ENCODE measurements around the gene EDA.

The EDA gene

DNA sequence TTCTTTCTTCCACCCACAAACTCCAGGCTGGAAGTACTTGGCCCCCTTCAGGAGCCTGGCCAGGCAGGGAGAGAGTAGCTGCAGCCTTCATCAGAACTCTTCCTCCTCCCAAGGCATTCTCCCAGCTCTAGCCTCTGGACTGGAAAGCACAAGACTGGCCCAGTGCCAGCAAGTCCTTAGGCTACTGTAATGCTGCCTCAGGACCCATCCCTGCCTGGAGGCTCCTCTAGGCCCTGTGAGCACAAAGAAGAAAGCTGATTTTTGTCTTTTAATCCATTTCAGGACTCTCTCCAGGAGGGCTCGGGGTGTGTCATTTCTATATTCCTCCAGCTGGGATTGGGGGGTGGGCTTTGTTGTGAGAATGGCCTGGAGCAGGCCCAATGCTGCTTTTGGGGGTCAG is 423.0 kb downstream of the EDA start:
- Mint-ChIP-seq H3K4me1 (no peaks in the 10 kb centered on the region), H3K9me3 (no peaks in the 10 kb centered on the region), H3K27ac (no peak overlapping the region), H3K36me3 (ENCODE audit: low read depth) (no peaks in the 10 kb centered on the region), H3K4me3 (no peak overlapping the region), H3K27me3 (no peaks in the 10 kb centered on the region)
- DNase-seq = no peak
- no peak for ATAC-seq

DNA sequence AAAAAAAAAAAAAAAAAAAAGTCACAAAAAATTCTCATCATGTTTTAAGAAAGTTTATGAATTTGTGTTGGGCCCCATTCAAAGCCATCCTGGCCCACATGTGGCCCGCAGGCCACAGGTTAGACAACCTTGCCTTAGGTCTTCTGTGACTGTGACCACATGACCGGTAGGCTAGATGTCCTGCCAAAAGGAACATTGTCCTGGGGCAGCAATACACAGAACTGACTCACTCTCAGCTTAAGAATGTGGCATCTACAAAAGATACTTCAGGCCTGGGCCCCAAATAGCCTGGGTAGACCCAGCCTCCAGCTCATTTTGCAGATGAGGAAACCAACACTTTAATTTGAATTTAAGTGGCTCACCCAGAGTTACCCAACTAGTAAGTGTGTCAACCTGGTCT is 423.8 kb downstream of the EDA start:
- Mint-ChIP-seq H3K27me3 (no peaks in the 10 kb centered on the region), H3K27ac (no peak overlapping the region), H3K9me3 (no peaks in the 10 kb centered on the region), H3K4me1 (no peaks in the 10 kb centered on the region), H3K4me3 (no peak overlapping the region), H3K36me3 (ENCODE audit: low read depth) (no peaks in the 10 kb centered on the region)
- ATAC-seq (no peak), DNase-seq (no peak)

DNA sequence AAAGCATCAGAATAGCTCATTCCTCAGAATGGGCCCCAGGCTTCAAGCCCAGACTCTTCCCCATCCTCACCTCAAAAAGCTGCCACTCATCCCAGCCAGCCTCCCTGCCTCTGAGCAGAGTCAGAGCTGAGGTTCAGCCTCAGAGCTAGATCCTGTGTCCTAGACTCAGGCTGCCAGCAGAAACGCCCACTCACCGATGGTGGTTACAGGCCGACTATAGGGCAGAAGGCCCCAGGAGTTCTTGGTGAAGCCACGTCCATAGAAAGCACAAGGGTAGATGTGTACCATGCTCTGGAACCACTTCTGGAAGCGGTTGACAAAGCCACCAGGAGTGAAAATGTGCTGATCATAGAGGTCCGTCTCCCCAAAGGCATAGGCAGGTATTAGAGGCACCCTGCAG is 426.1 kb downstream of the EDA start:
- H3K4me3 Mint-ChIP-seq = no peak overlapping the region
- DNase-seq (no peak), ATAC-seq (no peak)
- H3K36me3 Mint-ChIP-seq (ENCODE audit: low read depth) = no peaks in the 10 kb centered on the region
- no peaks in the 10 kb centered on the region for H3K9me3 Mint-ChIP-seq
- H3K27me3 Mint-ChIP-seq = no peaks in the 10 kb centered on the region
- H3K27ac Mint-ChIP-seq = no peak overlapping the region
- H3K4me1 Mint-ChIP-seq = no peaks in the 10 kb centered on the region

GRCh38 chrX:70042399-70043371 is 426.8 kb downstream of the EDA start:
- ATAC-seq (no peak), DNase-seq (no peak)
- Mint-ChIP-seq H3K4me3 (no peak overlapping the region), H3K27ac (no peak overlapping the region), H3K36me3 (ENCODE audit: low read depth) (no peaks in the 10 kb centered on the region), H3K27me3 (no peaks in the 10 kb centered on the region), H3K9me3 (no peaks in the 10 kb centered on the region), H3K4me1 (no peaks in the 10 kb centered on the region)

GRCh38 chrX:70043685-70044084 is 427.8 kb downstream of the EDA start:
- DNase-seq (no peak), ATAC-seq (no peak)
- Mint-ChIP-seq H3K27me3 (no peaks in the 10 kb centered on the region), H3K4me3 (no peak overlapping the region), H3K27ac (no peak overlapping the region), H3K9me3 (no peaks in the 10 kb centered on the region), H3K36me3 (ENCODE audit: low read depth) (no peaks in the 10 kb centered on the region), H3K4me1 (no peaks in the 10 kb centered on the region)

GRCh38 chrX:70044541-70045245 is 428.8 kb downstream of the EDA start:
- H3K27ac Mint-ChIP-seq = no peak overlapping the region
- DNase-seq (no peak), ATAC-seq (no peak)
- H3K9me3 Mint-ChIP-seq = no peaks in the 10 kb centered on the region
- no peaks in the 10 kb centered on the region for H3K27me3 Mint-ChIP-seq
- no peak overlapping the region for H3K4me3 Mint-ChIP-seq
- no peaks in the 10 kb centered on the region for H3K4me1 Mint-ChIP-seq
- H3K36me3 Mint-ChIP-seq (ENCODE audit: low read depth) = no peaks in the 10 kb centered on the region

GRCh38 chrX:70046978-70047377 is 431.1 kb downstream of the EDA start:
- H3K4me1 Mint-ChIP-seq = no peaks in the 10 kb centered on the region
- H3K36me3 Mint-ChIP-seq (ENCODE audit: low read depth) = no peaks in the 10 kb centered on the region
- no peak overlapping the region for H3K27ac Mint-ChIP-seq
- DNase-seq (no peak), ATAC-seq (no peak)
- H3K27me3 Mint-ChIP-seq = no peaks in the 10 kb centered on the region
- no peak overlapping the region for H3K4me3 Mint-ChIP-seq
- no peaks in the 10 kb centered on the region for H3K9me3 Mint-ChIP-seq

- H3K4me3 Mint-ChIP-seq = no peak overlapping the region
- ATAC-seq (no peak), DNase-seq (no peak)
- H3K27me3 Mint-ChIP-seq = no peaks in the 10 kb centered on the region
- H3K4me1 Mint-ChIP-seq = no peaks in the 10 kb centered on the region
- no peaks in the 10 kb centered on the region for H3K36me3 Mint-ChIP-seq (ENCODE audit: low read depth)
- no peaks in the 10 kb centered on the region for H3K9me3 Mint-ChIP-seq
- no peak overlapping the region for H3K27ac Mint-ChIP-seq
Measured at GRCh38 chrX:70049406-70049805, 433.5 kb downstream of the EDA start.

- Mint-ChIP-seq H3K27ac (no peak within 1 kb of the TSS), H3K9me3 (no peaks in the 10 kb centered on the region), H3K4me1 (no peaks in the 10 kb centered on the region), H3K27me3 (no peaks in the 10 kb centered on the region), H3K36me3 (ENCODE audit: low read depth) (no peaks in the 10 kb centered on the region), H3K4me3 (no peak within 1 kb of the TSS)
- DNase-seq (no peak), ATAC-seq (no peak)
Measured at GRCh38 chrX:70049925-70050324, 434.0 kb downstream of the EDA start, which contains the start of gene AWAT2. TSS of gene AWAT2 (minus strand) at chrX:70049938. CDS start at chrX:70049932, 6 bp downstream.

DNA sequence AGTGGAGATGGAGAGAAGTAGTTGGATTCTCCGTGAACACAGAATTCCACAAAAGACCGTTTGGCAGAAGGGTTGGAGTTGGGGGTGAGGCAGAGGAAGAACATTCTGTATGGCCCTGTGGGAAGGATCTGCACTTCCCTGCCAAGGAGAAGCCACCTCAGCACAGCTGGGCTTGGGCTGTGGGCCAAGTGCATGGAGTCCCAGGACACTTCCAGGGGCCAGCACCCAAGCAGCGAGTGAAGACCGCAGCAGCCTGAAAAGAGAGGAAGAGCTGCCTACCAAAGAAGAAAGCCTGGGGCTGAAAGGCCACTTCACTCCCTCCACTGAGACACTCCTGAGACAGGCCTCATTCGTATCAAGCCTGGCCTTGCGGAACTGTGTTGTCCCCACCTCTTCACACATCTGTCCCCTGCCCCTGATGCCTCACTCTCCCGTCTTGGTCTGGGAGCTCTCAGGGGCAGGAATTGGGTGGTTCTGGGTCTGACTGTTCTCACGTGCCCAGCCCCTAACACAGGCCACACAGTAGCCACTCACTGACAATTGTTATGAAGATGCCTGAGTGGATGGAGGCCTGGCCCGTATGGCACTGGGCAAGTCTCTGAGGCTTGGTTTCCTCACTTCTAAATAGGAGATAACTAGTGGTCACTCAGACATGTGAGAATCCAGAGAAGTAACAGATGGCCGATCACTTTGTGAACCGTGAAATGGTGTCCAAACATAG is 437.1 kb downstream of the EDA start:
- DNase-seq (no peak), ATAC-seq (no peak)
- H3K27ac Mint-ChIP-seq = no peak overlapping the region
- no peaks in the 10 kb centered on the region for H3K36me3 Mint-ChIP-seq (ENCODE audit: low read depth)
- no peaks in the 10 kb centered on the region for H3K4me1 Mint-ChIP-seq
- no peaks in the 10 kb centered on the region for H3K27me3 Mint-ChIP-seq
- H3K4me3 Mint-ChIP-seq = no peak overlapping the region
- no peaks in the 10 kb centered on the region for H3K9me3 Mint-ChIP-seq

- H3K9me3 Mint-ChIP-seq = no peaks in the 10 kb centered on the region
- H3K27me3 Mint-ChIP-seq = no peaks in the 10 kb centered on the region
- H3K4me3 Mint-ChIP-seq = no peak overlapping the region
- DNase-seq (no peak), ATAC-seq (no peak)
- no peaks in the 10 kb centered on the region for H3K36me3 Mint-ChIP-seq (ENCODE audit: low read depth)
- H3K4me1 Mint-ChIP-seq = no peaks in the 10 kb centered on the region
- H3K27ac Mint-ChIP-seq = no peak overlapping the region
Measured at GRCh38 chrX:70054391-70054790, 438.5 kb downstream of the EDA start.

GRCh38 chrX:70062076-70062475 is 446.2 kb downstream of the EDA start, which contains the start of gene OTUD6A:
TSS of gene OTUD6A (plus strand) at chrX:70062457. CDS start at chrX:70062525, 68 bp downstream.
- H3K9me3 Mint-ChIP-seq = no peaks in the 10 kb centered on the region
- no peaks in the 10 kb centered on the region for H3K4me1 Mint-ChIP-seq
- no peak for ATAC-seq
- DNase-seq = no peak
- H3K36me3 Mint-ChIP-seq (ENCODE audit: low read depth) = no peaks in the 10 kb centered on the region
- H3K4me3 Mint-ChIP-seq = no peak within 1 kb of the TSS
- H3K27me3 Mint-ChIP-seq = no peaks in the 10 kb centered on the region
- H3K27ac Mint-ChIP-seq = no peak within 1 kb of the TSS

DNA sequence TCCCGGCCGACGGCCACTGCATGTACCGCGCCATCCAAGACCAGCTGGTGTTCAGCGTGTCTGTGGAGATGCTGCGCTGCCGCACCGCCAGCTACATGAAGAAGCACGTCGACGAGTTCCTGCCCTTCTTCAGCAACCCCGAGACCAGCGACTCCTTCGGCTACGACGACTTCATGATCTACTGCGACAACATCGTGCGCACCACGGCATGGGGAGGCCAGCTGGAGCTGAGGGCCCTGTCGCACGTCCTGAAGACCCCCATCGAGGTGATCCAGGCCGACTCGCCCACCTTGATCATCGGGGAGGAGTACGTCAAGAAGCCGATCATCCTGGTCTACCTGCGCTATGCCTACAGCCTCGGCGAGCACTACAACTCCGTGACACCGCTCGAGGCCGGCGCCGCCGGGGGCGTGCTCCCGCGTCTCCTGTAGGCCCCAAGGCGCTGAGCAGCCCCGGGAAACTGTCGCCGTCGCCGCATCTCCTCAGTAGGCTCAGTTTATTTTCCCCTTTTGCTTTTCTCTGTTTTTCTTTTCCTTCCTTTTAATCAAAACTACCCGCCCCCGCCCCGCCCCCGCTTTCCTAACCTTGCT is 447.1 kb downstream of the EDA start:
- H3K9me3 Mint-ChIP-seq = no peaks in the 10 kb centered on the region
- H3K36me3 Mint-ChIP-seq (ENCODE audit: low read depth) = no peaks in the 10 kb centered on the region
- no peaks in the 10 kb centered on the region for H3K27me3 Mint-ChIP-seq
- no peak overlapping the region for H3K27ac Mint-ChIP-seq
- H3K4me1 Mint-ChIP-seq = no peaks in the 10 kb centered on the region
- ATAC-seq (no peak), DNase-seq (no peak)
- no peak overlapping the region for H3K4me3 Mint-ChIP-seq

- no peaks in the 10 kb centered on the region for H3K27me3 Mint-ChIP-seq
- H3K9me3 Mint-ChIP-seq = no peaks in the 10 kb centered on the region
- H3K4me3 Mint-ChIP-seq = no peak overlapping the region
- H3K4me1 Mint-ChIP-seq = no peaks in the 10 kb centered on the region
- no peak for DNase-seq
- H3K36me3 Mint-ChIP-seq (ENCODE audit: low read depth) = no peaks in the 10 kb centered on the region
- no peak for ATAC-seq
- no peak overlapping the region for H3K27ac Mint-ChIP-seq
Measured at GRCh38 chrX:70066646-70067045, 450.7 kb downstream of the EDA start.
